Measurements from ENCODE around the gene TSHZ3.

TSHZ3 gene

DNA sequence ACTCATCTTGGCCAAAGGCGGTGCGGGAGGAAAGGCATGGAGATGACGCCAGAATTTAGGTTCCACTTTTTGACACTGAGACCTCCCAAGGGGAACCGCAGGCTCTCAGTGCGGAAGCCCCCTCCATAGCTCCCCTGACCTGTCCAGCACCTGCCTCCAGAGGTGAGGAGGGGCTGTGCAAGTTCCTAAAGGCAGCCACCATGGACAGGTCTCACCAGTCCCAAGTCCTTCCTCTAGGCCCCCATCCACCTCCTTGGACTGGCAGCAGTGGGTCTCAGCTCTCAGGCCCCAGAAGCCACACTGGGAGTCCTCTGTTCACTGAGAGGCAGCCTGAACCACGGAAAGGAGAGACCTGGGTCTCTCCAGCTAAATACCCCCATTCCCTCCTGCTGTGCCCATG, 31.6 kb upstream of the TSHZ3 start:
- DNase-seq (ENCODE audit: low read depth) = no peak
- no peak overlapping the region for H3K4me3 ChIP-seq (ENCODE audit: low read depth, low read length)
- TF ChIP-seq, protein P1, sequence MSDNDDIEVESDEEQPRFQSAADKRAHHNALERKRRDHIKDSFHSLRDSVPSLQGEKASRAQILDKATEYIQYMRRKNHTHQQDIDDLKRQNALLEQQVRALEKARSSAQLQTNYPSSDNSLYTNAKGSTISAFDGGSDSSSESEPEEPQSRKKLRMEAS (IDR thresholded peaks at IDR 0.05; ENCODE audit: low read depth, low read length) = no peak
- TF ChIP-seq MYC (IDR thresholded peaks at IDR 0.05; ENCODE audit: low read depth, low read length) (no peak), POLR2A (IDR thresholded peaks at IDR 0.05; ENCODE audit: extremely low read depth, insufficient read length) (no peak)
- TF ChIP-seq, protein P2, sequence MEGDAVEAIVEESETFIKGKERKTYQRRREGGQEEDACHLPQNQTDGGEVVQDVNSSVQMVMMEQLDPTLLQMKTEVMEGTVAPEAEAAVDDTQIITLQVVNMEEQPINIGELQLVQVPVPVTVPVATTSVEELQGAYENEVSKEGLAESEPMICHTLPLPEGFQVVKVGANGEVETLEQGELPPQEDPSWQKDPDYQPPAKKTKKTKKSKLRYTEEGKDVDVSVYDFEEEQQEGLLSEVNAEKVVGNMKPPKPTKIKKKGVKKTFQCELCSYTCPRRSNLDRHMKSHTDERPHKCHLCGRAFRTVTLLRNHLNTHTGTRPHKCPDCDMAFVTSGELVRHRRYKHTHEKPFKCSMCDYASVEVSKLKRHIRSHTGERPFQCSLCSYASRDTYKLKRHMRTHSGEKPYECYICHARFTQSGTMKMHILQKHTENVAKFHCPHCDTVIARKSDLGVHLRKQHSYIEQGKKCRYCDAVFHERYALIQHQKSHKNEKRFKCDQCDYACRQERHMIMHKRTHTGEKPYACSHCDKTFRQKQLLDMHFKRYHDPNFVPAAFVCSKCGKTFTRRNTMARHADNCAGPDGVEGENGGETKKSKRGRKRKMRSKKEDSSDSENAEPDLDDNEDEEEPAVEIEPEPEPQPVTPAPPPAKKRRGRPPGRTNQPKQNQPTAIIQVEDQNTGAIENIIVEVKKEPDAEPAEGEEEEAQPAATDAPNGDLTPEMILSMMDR (IDR thresholded peaks at IDR 0.05; ENCODE audit: low read depth, low read length) = no peak

DNA sequence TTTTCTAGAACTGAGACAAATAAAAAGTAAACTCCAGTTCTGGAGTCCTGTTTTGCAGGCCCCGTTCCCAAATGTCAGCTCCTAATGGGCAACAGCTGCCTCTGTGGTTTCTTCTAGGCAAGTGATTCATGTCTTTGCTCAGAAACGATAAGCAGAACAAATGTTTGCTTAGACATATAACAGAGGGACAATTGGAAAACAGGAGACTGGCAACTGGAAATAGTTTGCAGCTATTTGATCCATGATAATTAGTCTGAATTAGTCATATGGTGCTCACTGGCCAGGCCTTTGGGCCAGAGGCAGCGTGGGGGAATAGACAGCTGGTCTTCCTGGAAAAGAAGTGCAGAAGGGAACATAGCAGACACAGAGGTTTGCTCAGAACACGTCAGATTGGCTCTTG, 29.2 kb upstream of the TSHZ3 start:
- TF ChIP-seq, protein P1 (IDR thresholded peaks at IDR 0.05; ENCODE audit: low read depth, low read length) = no peak
- TF ChIP-seq, protein P2 (IDR thresholded peaks at IDR 0.05; ENCODE audit: low read depth, low read length) = no peak
- H3K4me3 ChIP-seq (ENCODE audit: low read depth, low read length) = no peak overlapping the region
- no peak for DNase-seq (ENCODE audit: low read depth)

DNA sequence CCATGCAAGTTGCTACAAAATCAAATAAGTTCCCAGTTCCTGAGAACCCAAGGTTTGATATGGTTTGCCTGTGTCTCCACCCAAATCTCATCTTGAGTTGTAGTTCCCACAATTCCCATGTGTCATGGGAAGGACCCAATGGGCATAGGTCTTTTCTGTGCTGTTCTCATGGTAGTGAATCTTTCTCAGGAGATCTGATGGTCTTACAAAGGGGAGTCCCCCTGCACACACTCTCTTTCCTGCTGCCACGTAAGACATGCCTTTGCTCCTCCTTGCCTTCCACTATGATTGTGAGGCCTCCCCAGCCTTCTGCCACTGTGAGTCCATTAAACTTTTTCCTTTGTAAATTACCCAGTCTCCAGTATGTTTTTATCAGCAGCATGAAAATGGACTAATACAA, 28.5 kb upstream of the TSHZ3 start:
- no peak for TF ChIP-seq MYC (IDR thresholded peaks at IDR 0.05; ENCODE audit: low read depth, low read length)
- TF ChIP-seq, protein P2 (IDR thresholded peaks at IDR 0.05; ENCODE audit: low read depth, low read length) = no peak
- TF ChIP-seq, protein P1 (IDR thresholded peaks at IDR 0.05; ENCODE audit: low read depth, low read length) = no peak
- no peak for TF ChIP-seq POLR2A (IDR thresholded peaks at IDR 0.05; ENCODE audit: extremely low read depth, insufficient read length)
- no peak overlapping the region for H3K4me3 ChIP-seq (ENCODE audit: low read depth, low read length)
- no peak for DNase-seq (ENCODE audit: low read depth)

DNA sequence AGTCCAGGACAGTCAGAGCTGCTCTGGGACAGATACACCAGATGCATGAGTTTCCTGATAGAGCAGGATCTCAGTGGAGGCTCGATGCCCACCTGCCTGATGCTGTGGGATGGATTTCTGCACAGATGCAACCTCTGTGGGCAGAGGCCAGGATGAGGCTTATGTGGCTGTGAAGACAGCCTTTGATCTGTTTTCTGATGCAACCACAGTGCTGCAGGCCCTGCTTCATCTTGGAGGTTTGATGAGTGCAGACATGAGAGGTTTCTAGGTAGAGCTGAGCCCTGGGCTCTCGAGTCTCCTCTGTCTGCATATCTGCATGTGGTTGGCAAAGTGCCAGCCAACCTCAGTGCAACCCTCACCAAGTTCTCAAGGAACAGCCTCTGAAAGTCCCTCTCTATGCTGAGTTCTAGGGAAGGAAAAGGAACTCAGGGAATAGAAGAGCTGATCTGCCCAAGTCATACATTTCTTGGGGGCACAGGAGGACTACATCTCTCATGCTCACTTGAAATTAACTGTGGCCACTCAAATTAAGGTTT, 23.1 kb upstream of the TSHZ3 start:
- no peak overlapping the region for H3K4me3 ChIP-seq (ENCODE audit: low read depth, low read length)
- DNase-seq (ENCODE audit: low read depth) = no peak
- TF ChIP-seq, protein P1 (IDR thresholded peaks at IDR 0.05; ENCODE audit: low read depth, low read length) = no peak
- TF ChIP-seq POLR2A (IDR thresholded peaks at IDR 0.05; ENCODE audit: extremely low read depth, insufficient read length) (no peak), MYC (IDR thresholded peaks at IDR 0.05; ENCODE audit: low read depth, low read length) (no peak)
- TF ChIP-seq, protein P2 (IDR thresholded peaks at IDR 0.05; ENCODE audit: low read depth, low read length) = no peak

DNA sequence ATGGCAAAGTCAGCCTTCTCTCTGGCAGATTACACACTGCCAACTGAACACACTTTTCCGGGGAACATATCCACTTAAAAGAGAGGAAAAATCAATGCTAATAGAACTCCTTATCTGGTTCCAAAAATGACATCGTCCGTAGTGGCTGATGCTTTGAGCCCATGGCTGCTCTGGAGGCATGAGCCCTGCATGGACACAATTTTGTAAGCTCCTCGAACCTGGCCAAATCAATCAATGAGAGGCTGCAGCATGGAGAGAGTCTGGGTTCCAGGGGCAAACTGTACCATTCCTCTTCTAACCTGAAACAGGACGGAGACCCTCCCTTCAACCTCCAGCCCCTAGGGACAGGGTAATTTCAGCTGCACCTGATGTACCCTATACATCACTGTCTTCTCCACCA, 21.0 kb upstream of the TSHZ3 start:
- no peak for DNase-seq (ENCODE audit: low read depth)
- TF ChIP-seq MYC (IDR thresholded peaks at IDR 0.05; ENCODE audit: low read depth, low read length) = no peak
- TF ChIP-seq, protein P2 (IDR thresholded peaks at IDR 0.05; ENCODE audit: low read depth, low read length) = no peak
- TF ChIP-seq, protein P1 (IDR thresholded peaks at IDR 0.05; ENCODE audit: low read depth, low read length) = no peak
- TF ChIP-seq POLR2A (IDR thresholded peaks at IDR 0.05; ENCODE audit: extremely low read depth, insufficient read length) = no peak

DNA sequence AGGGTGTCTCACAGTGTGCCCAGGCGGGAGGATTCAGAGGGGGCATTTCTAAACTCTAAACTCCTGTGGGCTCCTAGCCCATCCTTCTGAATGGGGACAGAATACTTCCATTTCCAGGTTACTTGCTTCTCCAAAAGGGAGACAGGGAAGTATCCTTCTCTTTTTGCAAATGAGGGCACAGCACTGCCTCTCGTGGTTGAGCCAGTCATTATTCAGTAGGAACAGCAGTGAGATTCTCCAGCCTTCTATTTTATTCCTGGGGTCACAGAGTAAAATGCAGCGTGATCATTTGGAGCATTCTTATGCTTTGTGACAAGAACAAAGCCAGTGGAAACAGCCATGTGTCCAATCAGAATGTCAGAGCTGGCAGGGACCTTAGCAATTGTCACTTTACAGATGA, 15.7 kb upstream of the TSHZ3 start:
- no peak overlapping the region for H3K4me3 ChIP-seq (ENCODE audit: low read depth, low read length)
- DNase-seq (ENCODE audit: low read depth) = no peak
- TF ChIP-seq MYC (IDR thresholded peaks at IDR 0.05; ENCODE audit: low read depth, low read length) (no peak), POLR2A (IDR thresholded peaks at IDR 0.05; ENCODE audit: extremely low read depth, insufficient read length) (no peak)
- TF ChIP-seq, protein P1 (IDR thresholded peaks at IDR 0.05; ENCODE audit: low read depth, low read length) = no peak
- TF ChIP-seq, protein P2 (IDR thresholded peaks at IDR 0.05; ENCODE audit: low read depth, low read length) = no peak

More for the DNA sequence above, 21.0 kb upstream of the TSHZ3 start:
- no peak overlapping the region for H3K4me3 ChIP-seq (ENCODE audit: low read depth, low read length)
